ENCODE data around the gene GRK5.
"Not testable (repeated sequence)": the region's sequence is repeated elsewhere in the genome, so short reads cannot be mapped to it uniquely, and the experiment has no call there.

The GRK5 gene

GRCh38 chr10:119463195-119463594, 255.8 kb downstream of the GRK5 start:
- H3K9ac ChIP-seq (ENCODE audit: low read length); H4K8ac ChIP-seq (ENCODE audit: low read depth, low read length); H3K4me1 ChIP-seq (ENCODE audit: control insufficient read depth in 1 of 2, insufficient read depth in 2 of 2, low read length in 2 of 2); H3K27ac ChIP-seq (ENCODE audit: low read depth, low read length); H3K9me3 ChIP-seq (ENCODE audit: insufficient read depth, low read depth, low read length); H3K36me3 ChIP-seq (ENCODE audit: control insufficient read depth in 1 of 2, insufficient read depth in 2 of 2, low read length in 2 of 2); H3K18ac ChIP-seq (ENCODE audit: low read length); H3K4ac ChIP-seq (ENCODE audit: low read depth, low read length); H2AK5ac ChIP-seq (ENCODE audit: low read length); H3K79me2 ChIP-seq (ENCODE audit: control insufficient read depth, insufficient read depth, low read length, poor library complexity); H3K27me3 ChIP-seq (ENCODE audit: insufficient read depth, low read length); H3K79me1 ChIP-seq (ENCODE audit: low read length); H4K12ac ChIP-seq (ENCODE audit: low read depth, low read length); H3K4me3 ChIP-seq (ENCODE audit: low read depth, low read length); H4K91ac ChIP-seq (ENCODE audit: low read depth, low read length); H2BK12ac ChIP-seq (ENCODE audit: low read length); H3K14ac ChIP-seq (ENCODE audit: low read length); H2AFZ ChIP-seq (ENCODE audit: insufficient read depth, low read length, poor library complexity); H3K4me2 ChIP-seq (ENCODE audit: low read length); H3K23ac ChIP-seq (ENCODE audit: low read length); H2BK120ac ChIP-seq (ENCODE audit: insufficient read depth, low read length, poor library complexity); H2BK5ac ChIP-seq (ENCODE audit: low read depth, low read length, poor library complexity); DNase-seq: not testable (repeated sequence)
- WGBS (ENCODE audit: extremely low coverage, insufficient coverage, insufficient read length): no CpG with 5 or more reads among the region's 2 CpGs

- Histone ChIP-seq H3K23ac (ENCODE audit: low read length) (no peak overlapping the region), H3K9me3 (ENCODE audit: insufficient read depth, low read depth, low read length) (peaks cover 3% of the 10 kb centered on the region), H2BK5ac (ENCODE audit: low read depth, low read length, poor library complexity) (no peak overlapping the region), H2AK5ac (ENCODE audit: low read length) (no peak overlapping the region), H4K91ac (ENCODE audit: low read depth, low read length) (no peak overlapping the region), H3K18ac (ENCODE audit: low read length) (no peak overlapping the region), H3K14ac (ENCODE audit: low read length) (no peak overlapping the region), H2BK12ac (ENCODE audit: low read length) (no peak overlapping the region), H3K79me2 (ENCODE audit: control insufficient read depth, insufficient read depth, low read length, poor library complexity) (no peaks in the 10 kb centered on the region), H4K8ac (ENCODE audit: low read depth, low read length) (no peak overlapping the region), H3K36me3 (ENCODE audit: control insufficient read depth in 1 of 2, insufficient read depth in 2 of 2, low read length in 2 of 2) (no peaks in the 10 kb centered on the region), H3K27ac (ENCODE audit: low read depth, low read length) (no peak overlapping the region), H3K4me2 (ENCODE audit: low read length) (no peak overlapping the region), H3K4me1 (ENCODE audit: control insufficient read depth in 1 of 2, insufficient read depth in 2 of 2, low read length in 2 of 2) (no peaks in the 10 kb centered on the region), H3K4ac (ENCODE audit: low read depth, low read length) (no peak overlapping the region), H3K27me3 (ENCODE audit: insufficient read depth, low read length) (no peaks in the 10 kb centered on the region), H3K9ac (ENCODE audit: low read length) (no peak overlapping the region), H3K4me3 (ENCODE audit: low read depth, low read length) (no peak overlapping the region), H2AFZ (ENCODE audit: insufficient read depth, low read length, poor library complexity) (no peak overlapping the region), H2BK120ac (ENCODE audit: insufficient read depth, low read length, poor library complexity) (no peak overlapping the region), H4K12ac (ENCODE audit: low read depth, low read length) (no peak overlapping the region), H3K79me1 (ENCODE audit: low read length) (no peaks in the 10 kb centered on the region)
- WGBS (ENCODE audit: extremely low coverage, insufficient coverage, insufficient read length): 100% methylated on average over 4 of the region's 4 CpGs
- no peak for DNase-seq
Observed at GRCh38 chr10:119465085-119465484, 257.7 kb downstream of the GRK5 start.

DNA sequence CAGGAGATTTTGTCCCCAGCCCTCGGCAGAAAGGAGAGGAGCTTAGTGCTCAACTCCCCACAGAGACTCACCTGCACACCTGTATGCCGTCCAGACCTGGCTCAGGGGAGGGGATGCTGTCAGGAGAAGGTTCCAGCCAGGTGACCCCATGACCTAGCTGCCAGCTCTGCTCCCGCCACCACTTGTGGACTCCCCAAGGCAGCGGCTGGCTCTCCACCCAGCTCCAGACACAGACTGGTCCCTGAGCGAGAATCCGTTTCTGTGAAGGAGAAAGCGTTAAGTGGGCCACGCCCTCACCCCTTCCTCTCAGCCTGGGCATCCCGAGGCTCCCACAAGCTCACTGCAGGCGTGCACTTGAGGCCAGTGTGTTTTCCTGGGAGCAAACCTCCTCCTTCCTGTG, 258.7 kb downstream of the GRK5 start:
- no peak overlapping the region for H2AK5ac ChIP-seq (ENCODE audit: low read length)
- no peak overlapping the region for H2BK12ac ChIP-seq (ENCODE audit: low read length)
- no peak overlapping the region for H2AFZ ChIP-seq (ENCODE audit: insufficient read depth, low read length, poor library complexity)
- no peak overlapping the region for H2BK120ac ChIP-seq (ENCODE audit: insufficient read depth, low read length, poor library complexity)
- no peaks in the 10 kb centered on the region for H3K27me3 ChIP-seq (ENCODE audit: insufficient read depth, low read length)
- no CpG with 5 or more reads among the region's 10 CpGs for WGBS (ENCODE audit: extremely low coverage, insufficient coverage, insufficient read length)
- no peak overlapping the region for H3K23ac ChIP-seq (ENCODE audit: low read length)
- no peak overlapping the region for H3K4me2 ChIP-seq (ENCODE audit: low read length)
- no peaks in the 10 kb centered on the region for H3K36me3 ChIP-seq (ENCODE audit: control insufficient read depth in 1 of 2, insufficient read depth in 2 of 2, low read length in 2 of 2)
- H3K27ac ChIP-seq (ENCODE audit: low read depth, low read length): no peak overlapping the region
- H3K79me2 ChIP-seq (ENCODE audit: control insufficient read depth, insufficient read depth, low read length, poor library complexity): no peaks in the 10 kb centered on the region
- no peak overlapping the region for H2BK5ac ChIP-seq (ENCODE audit: low read depth, low read length, poor library complexity)
- H4K91ac ChIP-seq (ENCODE audit: low read depth, low read length): no peak overlapping the region
- no peak overlapping the region for H3K14ac ChIP-seq (ENCODE audit: low read length)
- no peak overlapping the region for H3K4me3 ChIP-seq (ENCODE audit: low read depth, low read length)
- H3K4me1 ChIP-seq (ENCODE audit: control insufficient read depth in 1 of 2, insufficient read depth in 2 of 2, low read length in 2 of 2): no peaks in the 10 kb centered on the region
- peaks cover 3% of the 10 kb centered on the region for H3K9me3 ChIP-seq (ENCODE audit: insufficient read depth, low read depth, low read length)
- H3K79me1 ChIP-seq (ENCODE audit: low read length): no peaks in the 10 kb centered on the region
- no peak for DNase-seq
- H3K18ac ChIP-seq (ENCODE audit: low read length): no peak overlapping the region
- H4K12ac ChIP-seq (ENCODE audit: low read depth, low read length): no peak overlapping the region
- H3K4ac ChIP-seq (ENCODE audit: low read depth, low read length): no peak overlapping the region
- no peak overlapping the region for H3K9ac ChIP-seq (ENCODE audit: low read length)
- no peak overlapping the region for H4K8ac ChIP-seq (ENCODE audit: low read depth, low read length)

GRCh38 chr10:119466655-119467054, 259.3 kb downstream of the GRK5 start:
- H2BK5ac ChIP-seq (ENCODE audit: low read depth, low read length, poor library complexity): no peak overlapping the region
- H4K91ac ChIP-seq (ENCODE audit: low read depth, low read length): no peak overlapping the region
- H2BK12ac ChIP-seq (ENCODE audit: low read length): no peak overlapping the region
- no peak overlapping the region for H3K4me3 ChIP-seq (ENCODE audit: low read depth, low read length)
- no CpG with 5 or more reads among the region's 7 CpGs for WGBS (ENCODE audit: extremely low coverage, insufficient coverage, insufficient read length)
- no peak overlapping the region for H4K12ac ChIP-seq (ENCODE audit: low read depth, low read length)
- H3K79me1 ChIP-seq (ENCODE audit: low read length): no peaks in the 10 kb centered on the region
- DNase-seq: no peak
- no peak overlapping the region for H3K9ac ChIP-seq (ENCODE audit: low read length)
- H3K4ac ChIP-seq (ENCODE audit: low read depth, low read length): no peak overlapping the region
- H3K14ac ChIP-seq (ENCODE audit: low read length): no peak overlapping the region
- no peak overlapping the region for H3K4me2 ChIP-seq (ENCODE audit: low read length)
- H3K18ac ChIP-seq (ENCODE audit: low read length): no peak overlapping the region
- no peak overlapping the region for H3K27ac ChIP-seq (ENCODE audit: low read depth, low read length)
- H2BK120ac ChIP-seq (ENCODE audit: insufficient read depth, low read length, poor library complexity): no peak overlapping the region
- H3K23ac ChIP-seq (ENCODE audit: low read length): no peak overlapping the region
- peaks cover 3% of the 10 kb centered on the region for H3K9me3 ChIP-seq (ENCODE audit: insufficient read depth, low read depth, low read length)
- H4K8ac ChIP-seq (ENCODE audit: low read depth, low read length): no peak overlapping the region
- no peaks in the 10 kb centered on the region for H3K79me2 ChIP-seq (ENCODE audit: control insufficient read depth, insufficient read depth, low read length, poor library complexity)
- H3K4me1 ChIP-seq (ENCODE audit: control insufficient read depth in 1 of 2, insufficient read depth in 2 of 2, low read length in 2 of 2): no peaks in the 10 kb centered on the region
- no peak overlapping the region for H2AK5ac ChIP-seq (ENCODE audit: low read length)
- no peaks in the 10 kb centered on the region for H3K36me3 ChIP-seq (ENCODE audit: control insufficient read depth in 1 of 2, insufficient read depth in 2 of 2, low read length in 2 of 2)
- no peak overlapping the region for H2AFZ ChIP-seq (ENCODE audit: insufficient read depth, low read length, poor library complexity)
- no peaks in the 10 kb centered on the region for H3K27me3 ChIP-seq (ENCODE audit: insufficient read depth, low read length)
